AG09319 (cell line): ENCODE results near the gene FAM110C.
"Not testable (repeated sequence)": the region's sequence is repeated elsewhere in the genome, so short reads cannot be mapped to it uniquely, and the experiment has no call there.

Source experiments
- DNase-seq: peaks from one replicate; pipeline ENCODE4 v3.0.0-alpha.2; 2010; ENCODE audit warnings: low read depth; ENCODE audit errors: extremely low read depth
- TF ChIP-seq, protein P1 (sequence below): IDR thresholded peaks from 2 replicates; pipeline ENCODE4 v1.5.1; 2011; ENCODE audit warnings: low read depth, mild to moderate bottlenecking, inconsistent platforms, low read length, moderate library complexity

Gene FAM110C

DNA sequence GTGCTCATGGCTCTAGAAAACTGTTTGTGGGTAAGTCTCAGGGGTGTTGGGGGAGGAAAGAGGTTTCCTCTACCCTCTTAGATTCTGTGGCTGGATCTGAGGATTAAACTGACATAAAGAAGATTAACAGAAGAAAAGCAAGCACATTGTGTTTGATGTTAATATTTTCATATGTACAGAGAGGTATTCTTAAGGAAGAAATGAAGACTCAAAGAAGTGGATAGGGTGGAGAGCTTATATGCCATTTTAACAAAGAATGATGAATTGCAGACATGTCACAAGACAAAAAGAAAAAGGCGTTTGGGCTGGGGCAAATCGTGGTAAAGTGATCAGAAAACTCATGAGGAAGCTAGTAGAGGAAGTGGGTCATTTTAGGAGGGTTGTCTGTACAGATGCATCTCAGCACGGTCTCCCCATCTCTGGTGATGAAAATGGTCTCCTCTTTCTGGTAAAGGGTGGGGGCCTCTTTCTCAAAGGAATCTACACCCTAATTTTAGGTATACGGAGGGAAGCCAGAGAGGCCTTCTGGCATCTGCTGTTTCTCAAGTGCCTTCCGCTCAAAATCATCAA is 17.8 kb downstream of the FAM110C start:
- TF ChIP-seq, protein P1, sequence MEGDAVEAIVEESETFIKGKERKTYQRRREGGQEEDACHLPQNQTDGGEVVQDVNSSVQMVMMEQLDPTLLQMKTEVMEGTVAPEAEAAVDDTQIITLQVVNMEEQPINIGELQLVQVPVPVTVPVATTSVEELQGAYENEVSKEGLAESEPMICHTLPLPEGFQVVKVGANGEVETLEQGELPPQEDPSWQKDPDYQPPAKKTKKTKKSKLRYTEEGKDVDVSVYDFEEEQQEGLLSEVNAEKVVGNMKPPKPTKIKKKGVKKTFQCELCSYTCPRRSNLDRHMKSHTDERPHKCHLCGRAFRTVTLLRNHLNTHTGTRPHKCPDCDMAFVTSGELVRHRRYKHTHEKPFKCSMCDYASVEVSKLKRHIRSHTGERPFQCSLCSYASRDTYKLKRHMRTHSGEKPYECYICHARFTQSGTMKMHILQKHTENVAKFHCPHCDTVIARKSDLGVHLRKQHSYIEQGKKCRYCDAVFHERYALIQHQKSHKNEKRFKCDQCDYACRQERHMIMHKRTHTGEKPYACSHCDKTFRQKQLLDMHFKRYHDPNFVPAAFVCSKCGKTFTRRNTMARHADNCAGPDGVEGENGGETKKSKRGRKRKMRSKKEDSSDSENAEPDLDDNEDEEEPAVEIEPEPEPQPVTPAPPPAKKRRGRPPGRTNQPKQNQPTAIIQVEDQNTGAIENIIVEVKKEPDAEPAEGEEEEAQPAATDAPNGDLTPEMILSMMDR: no peak
- no peak for DNase-seq

GRCh38 chr2:26891-27290 is 19.4 kb downstream of the FAM110C start:
- TF ChIP-seq, protein P1: no peak
- no peak for DNase-seq

GRCh38 chr2:25543-25942 is 20.8 kb downstream of the FAM110C start:
- DNase-seq: no peak
- TF ChIP-seq, protein P1: no peak

GRCh38 chr2:24591-24990 is 21.7 kb downstream of the FAM110C start:
- DNase-seq: not testable (repeated sequence)

DNA sequence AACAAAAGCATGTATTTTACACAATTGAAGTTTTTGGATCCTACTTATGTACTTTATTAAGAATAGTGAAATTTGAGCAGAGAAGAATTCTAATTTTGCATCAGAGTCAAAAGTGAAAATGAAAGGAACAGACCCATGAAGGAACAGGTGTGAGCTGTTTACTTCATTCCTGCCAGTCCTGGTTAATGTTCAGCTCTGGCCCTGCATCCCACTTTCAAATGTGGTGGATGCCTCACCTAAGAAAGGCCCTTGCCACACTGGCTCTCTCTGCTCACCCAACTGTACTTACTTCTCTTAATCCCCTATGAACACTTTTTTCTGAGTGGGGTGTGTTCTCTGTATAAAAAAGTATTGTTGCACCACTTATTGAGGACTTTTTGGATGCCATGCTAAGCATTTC is 22.2 kb downstream of the FAM110C start:
- TF ChIP-seq, protein P1: no peak
- no peak for DNase-seq

DNA sequence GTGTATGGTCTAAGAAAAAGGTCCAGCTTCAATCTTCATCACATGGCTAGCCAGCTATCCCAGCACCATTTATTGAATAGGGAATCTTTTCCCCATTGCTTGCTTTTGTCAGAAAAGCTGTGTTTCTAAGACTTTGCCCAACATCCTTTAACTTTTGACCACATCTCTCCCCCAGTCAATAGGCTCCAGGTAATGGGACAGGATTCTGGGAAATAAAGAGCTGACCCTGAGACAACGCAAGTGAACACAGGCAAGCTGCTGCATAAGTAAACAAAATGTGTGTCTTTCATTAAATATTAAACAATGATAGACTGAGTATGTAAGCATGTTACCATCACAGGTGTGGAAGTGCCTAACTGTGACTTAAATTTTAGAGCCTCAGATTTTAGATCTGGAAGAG is 23.0 kb downstream of the FAM110C start:
- no peak for DNase-seq
- TF ChIP-seq, protein P1: no peak

GRCh38 chr2:22244-22643 is 24.1 kb downstream of the FAM110C start:
- DNase-seq: not testable (repeated sequence)

DNA sequence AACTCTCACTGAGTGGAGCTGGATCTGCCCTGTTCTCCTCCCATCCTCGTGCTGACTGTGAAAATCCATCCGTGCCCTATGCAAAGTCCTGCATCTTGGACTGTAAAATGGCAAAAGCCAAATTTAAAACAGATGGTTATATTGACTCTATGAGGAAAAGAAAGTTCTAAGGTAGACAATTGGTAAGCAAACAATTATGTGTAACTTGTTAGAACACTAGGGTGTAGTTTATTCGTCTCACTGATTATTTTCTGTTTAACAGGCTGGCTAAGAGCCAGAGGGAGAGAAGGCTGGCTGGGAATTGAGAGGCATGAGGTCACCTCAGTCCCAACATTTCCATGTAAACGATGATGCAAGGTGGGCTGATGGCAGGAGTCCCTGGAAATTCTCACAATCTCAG is 26.0 kb downstream of the FAM110C start:
- not testable (repeated sequence) for DNase-seq

DNA sequence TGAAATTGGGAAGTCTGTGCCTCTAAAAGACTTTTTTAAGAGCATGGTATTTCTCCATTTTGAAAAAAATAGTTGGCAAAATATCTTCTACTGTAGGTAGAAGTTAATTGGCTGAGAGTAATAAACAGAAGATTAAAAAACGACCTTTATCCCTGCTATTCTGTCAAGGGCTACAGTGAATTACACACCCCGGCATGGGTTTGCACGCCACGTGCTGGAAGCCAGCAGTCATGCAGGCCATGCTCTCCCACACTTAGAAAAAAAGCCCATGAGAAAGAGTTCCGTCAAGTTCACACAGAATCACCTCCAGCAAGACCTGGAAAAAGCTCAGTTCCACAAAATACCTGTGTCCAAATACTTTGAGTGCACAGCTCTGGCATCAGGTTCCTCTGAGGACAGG is 26.8 kb downstream of the FAM110C start:
- no peak for DNase-seq
- TF ChIP-seq, protein P1: no peak
